HCT116 (cell line): Measurements from ENCODE around the gene KERA. TPM values are rescaled to one million over a fixed set of nuclear protein-coding genes. Genes with fewer than 3 reads are reported as not detected.

Experiments used
- ATAC-seq: fragments of 200-7000 bp; cut with Tn5 transposase; 2 replicates; pipeline ENCODE4 v1.9.1; 2020; ENCODE audit warnings: mild to moderate bottlenecking, moderate library complexity
- BruUV-seq: library from RNA; stranded (reverse); fragments of 400-500 nt; replicated peaks from 2 replicates; lab custom pipeline; 2021; lab: Mats Ljungman, UMichigan
- CTCF ChIA-PET: fragments of 300-600 bp; sonication (Branson Sonifier 250); formaldehyde crosslinking; loops from one replicate; lab custom pipeline; 2021; ENCODE audit warnings: antibody characterized with exemption; lab: Charles Lee
- POLR2A ChIA-PET: fragments of 300-600, 350-600 bp; sonication (Branson Sonifier 250); formaldehyde crosslinking; loops from one replicate; lab custom pipeline; 2021; ENCODE audit warnings: antibody characterized with exemption; lab: Charles Lee
- RAD21 ChIA-PET, 2 experiments: fragments of 300-600 bp; sonication (Branson Sonifier 250); formaldehyde crosslinking; loops; one replicate each; lab custom pipeline; 2023; ENCODE audit warnings: low total read pairs in 2 of 2; ENCODE audit not compliant: uncharacterized antibody in 2 of 2, unreplicated experiment in 2 of 2, low non-redundant PET in 1 of 2; lab: Charles Lee
- DNase-seq: peaks from one replicate; pipeline ENCODE4 v3.0.0-alpha.2; 2010; ENCODE audit warnings: low read depth, low spot score
- H2AFZ ChIP-seq: fragments of 200-600 bp; shearing (Covaris generic), sonication (generic); 2 replicates; pipeline ENCODE4 v1.6.1; 2017; ENCODE audit warnings: low read depth, mixed run types, mixed read lengths, antibody characterized with exemption, low read length; ENCODE audit not compliant: poor library complexity, severe bottlenecking
- H3K27ac ChIP-seq: 2 replicates; pipeline ENCODE4 v1.5.1; 2012; ENCODE audit warnings: low read depth, low read length
- H3K27me3 ChIP-seq: fragments of 200-600 bp; sonication (generic); 2 replicates; pipeline ENCODE4 v1.6.1; 2016; ENCODE audit warnings: mixed run types, low read length, mixed read lengths; ENCODE audit not compliant: insufficient read depth
- H3K36me3 ChIP-seq, 2 experiments: fragments of 200-500 bp in 1 of 2; fragments of 200-600 bp in 1 of 2; sonication (Bioruptor generic) in 1 of 2; sonication (generic) in 1 of 2; 2 replicates each; pipeline versions ENCODE4 v1.5.1 to v1.6.1; 2014 to 2016; ENCODE audit warnings: low read length in 2 of 2, inconsistent platforms in 1 of 2, mixed read lengths in 1 of 2, mixed run types in 1 of 2; ENCODE audit not compliant: insufficient read depth in 2 of 2, control insufficient read depth in 1 of 2
- H3K4me1 ChIP-seq, 2 experiments: fragments of 200-600 bp in 1 of 2; sonication (generic) in 1 of 2; 2 replicates each; pipeline versions ENCODE4 v1.5.1 to v1.6.1; 2012 to 2017; ENCODE audit warnings: low read length in 2 of 2, inconsistent platforms in 1 of 2, mild to moderate bottlenecking in 1 of 2, mixed read lengths in 1 of 2, mixed run types in 1 of 2, moderate library complexity in 1 of 2; ENCODE audit not compliant: insufficient read depth in 2 of 2, control insufficient read depth in 1 of 2
- H3K4me2 ChIP-seq: fragments of 200-600 bp; sonication (generic); 2 replicates; pipeline ENCODE4 v1.6.1; 2017; ENCODE audit warnings: mixed run types, low read length, mixed read lengths
- H3K4me3 ChIP-seq, 2 experiments: fragments of 200-600 bp in 1 of 2; sonication (generic) in 1 of 2; replicated peaks in 1 of 2; 2 replicates each; pipeline ENCODE4 v1.5.1; 2011 to 2016; ENCODE audit warnings: low read length in 2 of 2, control low read depth in 1 of 2, low read depth in 1 of 2, mild to moderate bottlenecking in 1 of 2, mixed read lengths in 1 of 2, mixed run types in 1 of 2
- H3K79me2 ChIP-seq: fragments of 200-600 bp; sonication (generic); 2 replicates; pipeline ENCODE4 v1.6.1; 2017; ENCODE audit warnings: mild to moderate bottlenecking, mixed run types, low read length, moderate library complexity, mixed read lengths; ENCODE audit not compliant: insufficient read depth
- H3K9ac ChIP-seq: fragments of 200-600 bp; sonication (generic); 2 replicates; pipeline ENCODE4 v1.6.1; 2016; ENCODE audit warnings: low read length, mixed read lengths
- H3K9me2 ChIP-seq: fragments of 200-600 bp; sonication (generic), shearing (Covaris generic); 2 replicates; pipeline ENCODE4 v1.6.1; 2017; ENCODE audit warnings: mixed run types, mild to moderate bottlenecking, moderate library complexity; ENCODE audit not compliant: insufficient read depth
- H3K9me3 ChIP-seq, 2 experiments: fragments of 200-500 bp in 1 of 2; fragments of 200-600 bp in 1 of 2; sonication (Bioruptor generic) in 1 of 2; sonication (generic) in 1 of 2; 2 replicates each; pipeline ENCODE4 v1.6.1; 2014 to 2017; ENCODE audit warnings: low read length in 2 of 2, mixed read lengths in 2 of 2, inconsistent platforms in 1 of 2, low read depth in 1 of 2, mild to moderate bottlenecking in 1 of 2, mixed run types in 1 of 2, moderate library complexity in 1 of 2; ENCODE audit not compliant: control insufficient read depth in 1 of 2, insufficient read depth in 1 of 2
- H4K20me1 ChIP-seq: fragments of 200-600 bp; sonication (generic), shearing (Covaris generic); 2 replicates; pipeline ENCODE4 v1.6.1; 2017; ENCODE audit warnings: mixed run types, mild to moderate bottlenecking, moderate library complexity; ENCODE audit not compliant: insufficient read depth
- CBX3 ChIP-seq: IDR thresholded peaks from 2 replicates; pipeline ENCODE4 v1.6.1; 2012; ENCODE audit warnings: low read depth
- CEBPB ChIP-seq: IDR thresholded peaks from 2 replicates; pipeline ENCODE4 v1.6.1; 2012; ENCODE audit warnings: low read depth
- EGR1 ChIP-seq: IDR thresholded peaks from 2 replicates; pipeline ENCODE4 v1.6.1; 2012; ENCODE audit warnings: low read depth
- ELF1 ChIP-seq: IDR thresholded peaks from 2 replicates; pipeline ENCODE4 v1.6.1; 2012; ENCODE audit warnings: low read depth, borderline replicate concordance
- FOSL1 ChIP-seq: IDR thresholded peaks from 2 replicates; pipeline ENCODE4 v1.6.1; 2012; ENCODE audit warnings: low read depth
- JUND ChIP-seq: IDR thresholded peaks from 2 replicates; pipeline ENCODE4 v1.6.1; 2012
- MAX ChIP-seq: IDR thresholded peaks from 2 replicates; pipeline ENCODE4 v1.6.1; 2012
- SIN3A ChIP-seq: IDR thresholded peaks from 2 replicates; pipeline ENCODE4 v1.6.1; 2012; ENCODE audit warnings: low read depth
- SP1 ChIP-seq: IDR thresholded peaks from 2 replicates; pipeline ENCODE4 v1.6.1; 2012; ENCODE audit warnings: low read depth
- TCF7L2 ChIP-seq: IDR thresholded peaks from 2 replicates; pipeline ENCODE4 v1.7.0; 2011; ENCODE audit warnings: borderline replicate concordance, inconsistent platforms; ENCODE audit not compliant: insufficient read depth, insufficient read length; ENCODE audit errors: extremely low read depth
- ZBTB33 ChIP-seq: IDR thresholded peaks from 2 replicates; pipeline ENCODE4 v1.6.1; 2011; ENCODE audit warnings: mild to moderate bottlenecking, low read length, moderate library complexity; ENCODE audit not compliant: insufficient replicate concordance; ENCODE audit errors: extremely low read depth
- intact Hi-C: fragments of 100-400 bp; cut with micrococcal nuclease; formaldehyde crosslinking; loops from 2 replicates; pipeline ENCODE4 v1.10.0; 2022
- total RNA-seq: library from RNA; stranded (reverse); gene quantifications from one replicate; pipeline ENCODE4 v1.2.1, GENCODE V29; 2021; ENCODE audit not compliant: unreplicated experiment

KERA gene
- total RNA-seq, 1 experiment from 2014 or later, result not detected

GRCh38 chr12:91003737-91004136 is 54.1 kb downstream of the KERA start:
- no peaks in the 10 kb centered on the region for H3K9me2 ChIP-seq
- H3K4me2 ChIP-seq, result no peak overlapping the region
- ChIA-PET POLR2A (no interaction called here), RAD21 (no interaction called here), CTCF (interaction anchor here (1.5 kb wide), 1 partner anchor 9 kb away, joined by 3 read pairs; no protein-coding TSS in a partner anchor)
- ATAC-seq (no peak), DNase-seq (no peak)
- no peak overlapping the region for H3K27ac ChIP-seq
- H3K4me1 ChIP-seq, result no peaks in the 10 kb centered on the region
- intact Hi-C loops, result no loop called here
- H3K27me3 ChIP-seq, result no peaks in the 10 kb centered on the region
- no peak overlapping the region for H3K9ac ChIP-seq
- no peak overlapping the region for H3K4me3 ChIP-seq
- BruUV-seq, result no TSS peak
- H3K79me2 ChIP-seq, result no peaks in the 10 kb centered on the region
- no peaks in the 10 kb centered on the region for H3K36me3 ChIP-seq
- no peaks in the 10 kb centered on the region for H4K20me1 ChIP-seq
- TF ChIP-seq CBX3, result no peak
- TF ChIP-seq ELF1, result no peak
- TF ChIP-seq ZBTB33, result no peak
- no peak for TF ChIP-seq EGR1
- TF ChIP-seq MAX, result no peak
- TF ChIP-seq TCF7L2, result no peak
- no peak for TF ChIP-seq FOSL1
- no peak for TF ChIP-seq SP1
- TF ChIP-seq SIN3A, result no peak
- no peak for TF ChIP-seq CEBPB
- TF ChIP-seq JUND, result no peak
- no peaks in the 10 kb centered on the region for H3K9me3 ChIP-seq
- H2AFZ ChIP-seq, result no peak overlapping the region
